ENCODE measurements around the gene PGLYRP4.
"Not testable (repeated sequence)": the region's sequence is repeated elsewhere in the genome, so short reads cannot be mapped to it uniquely, and the experiment has no call there.

Gene PGLYRP4

DNA sequence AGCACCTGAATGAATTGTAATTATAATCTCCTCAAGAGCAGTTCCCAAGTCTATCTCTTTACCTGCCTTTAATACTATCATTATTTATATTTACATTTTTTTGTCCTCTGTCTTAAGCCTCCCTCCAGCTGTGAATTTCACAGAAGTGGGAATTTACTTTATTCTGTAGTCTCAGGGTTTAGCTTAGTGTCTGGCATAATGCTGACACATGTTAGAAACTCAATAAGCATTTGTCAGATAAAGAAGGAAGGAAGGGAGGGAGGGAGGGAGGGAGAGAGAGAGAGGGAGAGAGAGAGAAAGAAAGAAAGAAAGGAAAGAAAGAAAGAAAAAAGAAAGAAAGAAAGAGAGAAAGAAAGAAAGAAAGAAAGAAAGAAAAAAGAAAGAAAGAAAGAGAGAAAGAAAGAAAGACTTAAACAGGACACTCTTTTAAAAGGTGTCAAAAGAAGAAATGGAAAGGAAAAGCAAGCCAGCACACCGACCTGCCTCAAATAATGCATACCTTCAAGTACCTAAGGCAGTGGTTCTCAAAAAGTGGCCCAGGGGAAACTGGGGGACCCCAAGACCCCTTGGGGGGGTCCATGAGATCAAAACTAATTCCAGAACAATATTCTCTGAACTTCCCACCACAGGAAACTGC lies 1.8 kb upstream of the PGLYRP4 start:
- TF ChIP-seq, protein P1, sequence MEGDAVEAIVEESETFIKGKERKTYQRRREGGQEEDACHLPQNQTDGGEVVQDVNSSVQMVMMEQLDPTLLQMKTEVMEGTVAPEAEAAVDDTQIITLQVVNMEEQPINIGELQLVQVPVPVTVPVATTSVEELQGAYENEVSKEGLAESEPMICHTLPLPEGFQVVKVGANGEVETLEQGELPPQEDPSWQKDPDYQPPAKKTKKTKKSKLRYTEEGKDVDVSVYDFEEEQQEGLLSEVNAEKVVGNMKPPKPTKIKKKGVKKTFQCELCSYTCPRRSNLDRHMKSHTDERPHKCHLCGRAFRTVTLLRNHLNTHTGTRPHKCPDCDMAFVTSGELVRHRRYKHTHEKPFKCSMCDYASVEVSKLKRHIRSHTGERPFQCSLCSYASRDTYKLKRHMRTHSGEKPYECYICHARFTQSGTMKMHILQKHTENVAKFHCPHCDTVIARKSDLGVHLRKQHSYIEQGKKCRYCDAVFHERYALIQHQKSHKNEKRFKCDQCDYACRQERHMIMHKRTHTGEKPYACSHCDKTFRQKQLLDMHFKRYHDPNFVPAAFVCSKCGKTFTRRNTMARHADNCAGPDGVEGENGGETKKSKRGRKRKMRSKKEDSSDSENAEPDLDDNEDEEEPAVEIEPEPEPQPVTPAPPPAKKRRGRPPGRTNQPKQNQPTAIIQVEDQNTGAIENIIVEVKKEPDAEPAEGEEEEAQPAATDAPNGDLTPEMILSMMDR (conservative IDR thresholded peaks at IDR 0.05; ENCODE audit: low read depth, low read length) = no peak
- no peak for DNase-seq (ENCODE audit: low read depth)

DNA sequence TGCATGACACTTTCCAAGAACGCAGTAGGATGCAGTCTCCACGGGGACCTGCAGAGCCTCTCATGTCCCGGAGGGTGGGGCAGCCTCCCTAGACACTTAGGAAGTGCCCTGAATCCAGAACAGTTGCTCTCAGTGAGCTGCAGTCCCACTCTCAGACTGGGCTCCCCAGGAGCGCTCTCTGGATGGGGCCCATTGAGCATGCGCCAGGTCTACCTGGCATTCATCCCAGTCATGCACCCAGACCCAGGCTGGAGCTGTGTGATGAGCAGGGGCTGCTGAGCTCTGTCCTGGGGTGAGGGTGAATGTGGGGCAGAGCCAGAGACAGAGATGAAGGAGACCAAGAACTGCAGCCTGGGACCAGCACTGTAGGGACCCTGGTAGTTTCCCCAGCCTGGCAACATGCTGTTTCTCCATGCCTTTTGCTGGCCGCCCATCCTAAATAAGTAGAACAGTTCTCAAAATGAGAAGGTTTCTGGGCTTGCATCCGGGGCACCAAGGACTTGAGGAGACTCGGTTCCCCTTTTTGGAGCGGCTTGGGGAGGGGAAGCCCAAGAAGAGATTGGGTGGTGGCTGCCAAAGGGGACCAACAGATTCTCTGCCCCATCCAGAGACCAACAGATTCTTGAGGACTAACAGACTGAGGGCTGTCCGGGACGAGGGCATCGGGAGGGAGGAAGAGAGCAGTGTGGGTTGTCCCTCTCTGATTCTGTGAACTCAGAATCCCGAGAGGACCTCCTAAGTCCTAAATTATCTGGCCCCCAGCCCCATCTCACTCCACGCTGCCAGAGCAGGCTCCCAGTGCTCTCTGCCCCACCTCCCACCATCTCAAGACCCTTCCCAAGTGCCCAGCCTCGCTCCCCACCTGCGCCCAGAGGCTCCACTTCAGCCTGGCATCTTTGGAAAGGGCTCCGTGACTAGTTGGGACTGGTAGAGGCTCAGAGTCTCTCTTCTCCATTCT lies 1.0 kb upstream of the PGLYRP4 start:
- H3K4me3 ChIP-seq (ENCODE audit: low read length) = no peak overlapping the region
- DNase-seq (ENCODE audit: low read depth) = no peak
- TF ChIP-seq, protein P1 (conservative IDR thresholded peaks at IDR 0.05; ENCODE audit: low read depth, low read length) = no peak

More for the DNA sequence above, 1.8 kb upstream of the PGLYRP4 start:
- H3K4me3 ChIP-seq (ENCODE audit: low read length) = no peak overlapping the region

DNA sequence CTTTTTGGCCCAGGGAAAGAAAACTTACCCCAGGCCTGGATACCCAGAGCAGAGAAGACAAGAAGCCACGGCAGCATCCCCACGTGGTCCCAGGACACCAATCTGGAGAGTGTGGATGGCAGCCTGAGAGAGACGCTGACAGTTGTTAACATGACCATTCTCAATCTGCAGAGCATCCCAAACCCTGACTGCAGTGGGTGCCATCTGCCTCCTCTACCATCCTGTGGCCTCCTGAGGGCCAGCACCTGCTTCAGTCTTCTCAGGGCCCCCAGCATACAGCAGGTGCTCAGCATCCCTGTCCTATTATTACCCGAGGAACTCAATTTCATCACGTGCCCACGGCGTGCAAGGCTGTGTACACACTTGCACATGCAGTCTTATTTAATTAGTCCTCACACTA lies 785 bp downstream of the PGLYRP4 start:
- no peak overlapping the region for H3K4me3 ChIP-seq (ENCODE audit: low read length)
- no peak for DNase-seq (ENCODE audit: low read depth)
- TF ChIP-seq, protein P1 (conservative IDR thresholded peaks at IDR 0.05; ENCODE audit: low read depth, low read length) = no peak

DNA sequence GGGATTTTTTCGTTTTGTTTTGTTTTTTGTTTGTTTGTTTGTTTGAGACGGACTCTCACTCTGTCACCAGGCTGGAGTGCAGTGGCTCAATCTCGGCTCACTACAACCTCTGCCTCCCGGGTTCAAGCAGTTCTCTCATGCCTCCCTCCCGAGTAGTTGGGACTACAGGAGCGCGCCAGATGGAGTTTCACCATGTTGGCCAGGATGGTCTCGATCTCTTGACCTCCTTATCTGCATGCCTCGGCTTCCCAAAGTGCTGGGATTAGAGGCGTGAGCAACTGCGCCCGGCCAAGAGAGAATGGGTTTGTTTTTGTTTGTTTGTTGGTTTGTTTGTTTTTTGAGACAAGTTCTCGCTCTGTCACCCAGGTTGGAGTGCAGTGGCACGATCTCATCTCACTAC lies 1.6 kb downstream of the PGLYRP4 start:
- not testable (repeated sequence) for DNase-seq (ENCODE audit: low read depth); H3K4me3 ChIP-seq (ENCODE audit: low read length)

DNA sequence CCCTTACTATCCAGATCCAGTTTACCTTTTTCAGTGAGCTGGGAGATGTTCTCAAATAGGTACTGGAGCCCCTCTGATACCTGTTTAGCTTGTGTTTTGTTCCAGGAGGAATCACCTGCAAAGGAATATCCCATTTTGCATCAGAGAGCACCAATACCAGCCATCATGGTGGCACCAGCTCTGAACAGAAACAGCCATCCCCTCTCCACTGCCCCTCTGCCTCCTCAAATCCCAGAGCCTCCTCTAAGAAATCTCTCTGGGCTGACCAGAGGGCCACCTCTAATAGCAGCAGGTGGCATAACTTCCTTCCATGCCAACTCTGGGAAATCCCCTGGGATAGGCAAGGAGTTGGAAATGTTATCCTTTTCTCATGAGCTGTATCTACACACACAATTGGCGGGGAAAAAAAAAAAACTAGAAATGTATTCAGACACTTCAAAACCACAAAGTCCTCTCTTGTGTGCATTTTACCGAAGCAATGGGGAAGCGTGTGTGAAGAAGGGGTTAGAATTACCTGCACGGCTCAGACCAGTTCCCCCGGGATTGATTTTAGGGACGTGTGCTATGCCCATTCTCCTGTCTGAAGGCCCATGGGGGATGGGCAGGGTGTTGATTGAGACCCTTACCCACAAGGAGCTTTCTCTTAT lies 2.4 kb downstream of the PGLYRP4 start:
- no peak for DNase-seq (ENCODE audit: low read depth)
- H3K4me3 ChIP-seq (ENCODE audit: low read length) = no peak overlapping the region
- TF ChIP-seq, protein P1 (conservative IDR thresholded peaks at IDR 0.05; ENCODE audit: low read depth, low read length) = no peak

DNA sequence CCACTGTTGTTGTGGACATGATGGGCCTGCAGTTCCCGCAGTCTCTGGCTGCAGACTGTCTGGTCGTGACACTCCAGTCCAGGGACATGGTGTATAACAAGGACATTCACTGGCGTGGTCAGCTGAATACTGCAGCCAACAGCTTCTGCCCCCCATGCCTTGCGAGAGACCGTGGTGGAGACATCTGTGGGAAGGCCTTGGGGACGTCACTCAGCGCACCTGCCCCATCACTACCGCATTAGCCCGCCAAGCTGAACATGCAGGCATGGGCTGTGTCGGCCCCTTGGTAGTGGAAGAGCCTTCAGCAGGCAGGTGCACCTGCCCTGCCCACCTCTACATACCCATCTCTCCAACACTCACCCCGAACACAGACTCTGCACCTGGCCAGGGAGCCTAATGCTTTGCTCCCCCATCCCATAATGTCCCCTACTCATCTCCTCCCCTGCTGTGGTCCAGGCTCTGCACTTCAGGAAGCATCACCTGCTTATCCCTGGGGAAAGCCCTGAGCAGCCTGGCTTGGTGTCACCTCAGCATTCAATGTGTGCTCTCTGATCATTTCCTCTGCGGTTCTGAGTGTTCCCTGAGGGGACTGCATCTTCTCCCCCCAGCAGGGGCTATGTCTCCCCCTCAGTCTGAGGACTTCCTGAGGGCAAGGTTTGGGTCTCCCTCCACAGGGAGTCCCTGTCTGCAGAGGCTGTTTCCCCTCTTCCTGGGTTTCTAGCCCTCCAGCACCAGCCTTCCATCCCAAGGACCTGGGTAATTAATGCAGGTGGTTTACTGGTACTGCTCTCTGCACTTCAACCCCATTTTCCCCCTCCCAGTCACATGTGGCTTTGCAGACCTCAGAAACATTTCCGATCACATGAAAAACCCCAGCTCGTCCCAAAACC lies 3.2 kb downstream of the PGLYRP4 start:
- TF ChIP-seq, protein P1 (conservative IDR thresholded peaks at IDR 0.05; ENCODE audit: low read depth, low read length) = no peak
- no peak overlapping the region for H3K4me3 ChIP-seq (ENCODE audit: low read length)
- DNase-seq (ENCODE audit: low read depth) = no peak

DNA sequence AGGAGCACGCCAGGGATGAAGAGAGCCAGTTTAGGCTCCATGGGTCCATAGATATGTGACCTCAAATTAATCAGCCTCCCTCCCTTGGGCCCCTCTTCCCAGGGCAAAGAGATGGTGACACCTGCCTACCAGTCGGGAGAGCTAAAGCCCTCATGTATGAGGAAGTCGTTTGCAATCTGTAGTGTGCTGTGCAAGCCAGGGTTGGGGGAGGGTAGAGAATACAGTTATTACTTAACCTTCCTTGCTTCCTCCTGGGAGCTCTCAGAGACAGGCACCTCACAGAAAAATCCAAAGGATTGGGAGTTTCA lies 4.0 kb downstream of the PGLYRP4 start:
- TF ChIP-seq, protein P1 (conservative IDR thresholded peaks at IDR 0.05; ENCODE audit: low read depth, low read length) = no peak
- DNase-seq (ENCODE audit: low read depth) = no peak

More for the DNA sequence above, 4.0 kb downstream of the PGLYRP4 start:
- no peak overlapping the region for H3K4me3 ChIP-seq (ENCODE audit: low read length)
